Peyer's patch (tissue), 4 donors: ENCODE data around the gene AGAP1. TPM values are rescaled to one million over a fixed set of nuclear protein-coding genes. Genes with fewer than 3 reads are reported as not detected.
A peak's percentile ranks its signal among the peaks of the same experiment; 100 is the strongest.

Experiments
- DNase-seq, 3 donors: peaks; one replicate each; pipeline ENCODE4 v3.0.0-alpha.2; 2017 to 2019
- H3K27ac ChIP-seq, 4 donors: fragments of 200-600 bp; sonication (generic); one replicate each; pipeline ENCODE4 v1.5.1; 2016 to 2019
- H3K27me3 ChIP-seq, 2 donors: fragments of 200-600 bp; sonication (generic); one replicate each; pipeline ENCODE4 v1.5.1; 2019
- H3K36me3 ChIP-seq, 3 donors: fragments of 200-600 bp; sonication (generic); one replicate each; pipeline ENCODE4 v1.5.1; 2016 to 2019
- H3K4me1 ChIP-seq, 4 donors: fragments of 200-600 bp; sonication (generic); one replicate each; pipeline ENCODE4 v1.5.1; 2016 to 2019
- H3K4me3 ChIP-seq, 4 donors: fragments of 200-600 bp; sonication (generic); 1 replicate in 3 of 4; 2 replicates in 1 of 4; pipeline ENCODE4 v1.5.1; 2016 to 2019; ENCODE audit warnings: mild to moderate bottlenecking in 1 of 4
- H3K9me3 ChIP-seq, 4 donors: fragments of 200-600 bp; sonication (generic); one replicate each; pipeline ENCODE4 v1.5.1; 2016 to 2019; ENCODE audit warnings: mild to moderate bottlenecking in 1 of 4
- POLR2A ChIP-seq, 2 donors: fragments of 450-650 bp; IDR thresholded peaks; one replicate each; pipeline ENCODE4 v1.5.1; 2017; ENCODE audit warnings: antibody characterized with exemption in 2 of 2, mild to moderate bottlenecking in 2 of 2, moderate library complexity in 2 of 2
- total RNA-seq, 4 donors: library from RNA; depleted of rRNA; stranded (reverse); fragments of >200 nt; gene quantifications; one replicate each; pipeline ENCODE4 v1.1.0, GENCODE V29; 2016
- TF ChIP-seq, protein P1 (sequence below), 6 experiments: fragments of 450-650 bp in 4 of 6; fragments of 200-600 bp in 2 of 6; sonication (generic) in 1 of 6; IDR thresholded peaks; one replicate each; pipeline ENCODE4 v1.5.1; 2017 to 2019; ENCODE audit warnings: antibody characterized with exemption in 6 of 6, mild to moderate bottlenecking in 3 of 6, moderate library complexity in 1 of 6

AGAP1 gene
- total RNA-seq, 4 donors from 2014 or later: 55.7 to 79.1 (median 66.9) TPM

DNA sequence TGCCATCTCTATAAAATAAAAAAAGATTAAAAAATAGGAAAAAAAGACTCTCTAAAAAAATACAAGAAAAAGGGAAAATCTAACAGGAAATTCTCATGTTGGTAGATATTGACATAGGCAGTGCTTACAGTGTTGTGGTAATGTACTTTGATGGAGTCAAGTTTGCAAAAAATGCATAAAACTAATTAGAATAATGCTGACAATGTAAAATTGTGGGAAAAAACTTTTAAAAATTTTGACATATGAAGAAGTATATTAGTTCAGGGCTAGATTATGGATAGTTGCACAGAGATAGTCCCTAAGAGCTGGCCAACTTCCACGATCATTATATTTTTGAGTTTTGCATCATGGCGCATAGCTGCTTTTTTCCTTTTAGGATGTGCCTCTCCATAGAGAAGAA, 601.7 kb downstream of the AGAP1 start:
- no peaks in the 10 kb centered on the region for H3K9me3 ChIP-seq
- TF ChIP-seq, protein P1, sequence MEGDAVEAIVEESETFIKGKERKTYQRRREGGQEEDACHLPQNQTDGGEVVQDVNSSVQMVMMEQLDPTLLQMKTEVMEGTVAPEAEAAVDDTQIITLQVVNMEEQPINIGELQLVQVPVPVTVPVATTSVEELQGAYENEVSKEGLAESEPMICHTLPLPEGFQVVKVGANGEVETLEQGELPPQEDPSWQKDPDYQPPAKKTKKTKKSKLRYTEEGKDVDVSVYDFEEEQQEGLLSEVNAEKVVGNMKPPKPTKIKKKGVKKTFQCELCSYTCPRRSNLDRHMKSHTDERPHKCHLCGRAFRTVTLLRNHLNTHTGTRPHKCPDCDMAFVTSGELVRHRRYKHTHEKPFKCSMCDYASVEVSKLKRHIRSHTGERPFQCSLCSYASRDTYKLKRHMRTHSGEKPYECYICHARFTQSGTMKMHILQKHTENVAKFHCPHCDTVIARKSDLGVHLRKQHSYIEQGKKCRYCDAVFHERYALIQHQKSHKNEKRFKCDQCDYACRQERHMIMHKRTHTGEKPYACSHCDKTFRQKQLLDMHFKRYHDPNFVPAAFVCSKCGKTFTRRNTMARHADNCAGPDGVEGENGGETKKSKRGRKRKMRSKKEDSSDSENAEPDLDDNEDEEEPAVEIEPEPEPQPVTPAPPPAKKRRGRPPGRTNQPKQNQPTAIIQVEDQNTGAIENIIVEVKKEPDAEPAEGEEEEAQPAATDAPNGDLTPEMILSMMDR (IDR thresholded peaks at IDR 0.05): no peak
- TF ChIP-seq POLR2A (IDR thresholded peaks at IDR 0.05): no peak
- no peak overlapping the region for H3K27ac ChIP-seq
- H3K4me1 ChIP-seq: no peaks in the 10 kb centered on the region
- H3K4me3 ChIP-seq: no peak overlapping the region
- no peaks in the 10 kb centered on the region for H3K36me3 ChIP-seq
- no peaks in the 10 kb centered on the region for H3K27me3 ChIP-seq
- no peak for DNase-seq

DNA sequence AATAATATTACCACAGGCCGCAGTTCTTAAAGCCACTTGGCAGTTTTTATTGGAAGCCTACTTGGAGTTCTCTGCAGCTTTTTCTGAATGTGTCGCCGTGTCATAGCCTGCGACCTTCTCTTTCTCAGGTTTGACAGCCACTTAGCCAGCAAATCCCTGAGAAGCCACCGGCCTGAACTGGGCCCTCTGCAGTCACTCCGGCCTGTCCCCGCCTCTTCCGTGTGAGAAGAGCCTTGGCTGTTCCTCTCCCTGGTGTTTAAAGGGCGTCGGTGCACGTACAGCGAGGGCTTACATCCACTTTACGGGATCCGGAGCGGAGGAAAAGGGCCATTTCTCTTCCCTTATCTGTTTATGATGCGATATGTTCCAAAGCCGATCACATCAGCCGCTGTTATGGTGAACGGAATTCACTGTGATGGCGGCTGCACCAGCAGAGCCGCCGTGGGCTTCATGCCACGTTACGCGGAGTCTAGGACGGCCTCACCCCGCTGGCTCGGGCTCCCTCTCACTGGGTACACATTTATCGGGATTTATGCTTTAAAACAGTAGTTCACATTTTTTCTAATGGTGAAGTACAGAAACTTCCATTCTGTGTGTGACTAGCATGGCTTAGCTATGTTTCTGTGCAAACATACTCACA, 607.6 kb downstream of the AGAP1 start:
- Histone ChIP-seq H3K27me3 (no peaks in the 10 kb centered on the region), H3K4me1 (no peaks in the 10 kb centered on the region)
- DNase-seq: no peak

GRCh38 chr2:236102971-236103370, 609.1 kb downstream of the AGAP1 start:
- no peaks in the 10 kb centered on the region for H3K36me3 ChIP-seq
- DNase-seq: no peak
- no peaks in the 10 kb centered on the region for H3K27me3 ChIP-seq
- H3K9me3 ChIP-seq: no peaks in the 10 kb centered on the region
- no peak overlapping the region for H3K27ac ChIP-seq
- H3K4me1 ChIP-seq: no peaks in the 10 kb centered on the region
- TF ChIP-seq, protein P1 (IDR thresholded peaks at IDR 0.05): no peak
- TF ChIP-seq POLR2A (IDR thresholded peaks at IDR 0.05): no peak
- H3K4me3 ChIP-seq: no peak overlapping the region

More for the DNA sequence above, 607.6 kb downstream of the AGAP1 start:
- H3K36me3 ChIP-seq: no peaks in the 10 kb centered on the region
- no peak overlapping the region for H3K4me3 ChIP-seq
- H3K9me3 ChIP-seq: no peaks in the 10 kb centered on the region
- H3K27ac ChIP-seq: no peak overlapping the region
- TF ChIP-seq, protein P1 (IDR thresholded peaks at IDR 0.05): no peak
- TF ChIP-seq POLR2A (IDR thresholded peaks at IDR 0.05): no peak

DNA sequence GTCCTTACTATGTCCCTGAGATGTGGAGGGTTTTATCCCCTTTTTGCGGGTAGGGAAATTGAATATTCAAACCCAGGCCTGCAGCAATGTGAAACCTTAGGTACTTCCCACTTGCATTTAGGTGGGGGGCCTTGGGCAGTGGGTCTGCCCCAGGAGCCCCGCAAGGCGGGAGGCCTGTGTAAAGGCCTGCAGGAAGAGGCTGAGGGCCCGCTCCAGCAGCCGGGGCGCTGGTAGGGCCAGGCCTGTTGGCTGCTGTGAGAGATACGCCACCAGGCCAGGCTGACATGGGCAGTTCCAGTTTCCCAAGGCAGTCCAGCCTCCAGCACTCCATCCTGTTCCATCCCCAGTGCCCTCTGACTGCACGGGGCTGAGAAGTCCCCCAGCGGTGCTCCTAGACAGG, 610.1 kb downstream of the AGAP1 start:
- no peak for DNase-seq

GRCh38 chr2:236105955-236106607, 612.2 kb downstream of the AGAP1 start:
- TF ChIP-seq POLR2A (IDR thresholded peaks at IDR 0.05): no peak
- TF ChIP-seq, protein P1 (IDR thresholded peaks at IDR 0.05): no peak
- Histone ChIP-seq H3K9me3 (no peaks in the 10 kb centered on the region), H3K4me3 (no peak overlapping the region), H3K4me1 (no peaks in the 10 kb centered on the region), H3K36me3 (no peaks in the 10 kb centered on the region), H3K27me3 (no peaks in the 10 kb centered on the region), H3K27ac (no peak overlapping the region)
- peak in 1 of 3 donors; percentile 29 for DNase-seq

More for the DNA sequence above, 610.1 kb downstream of the AGAP1 start:
- Histone ChIP-seq H3K9me3 (no peaks in the 10 kb centered on the region), H3K27me3 (no peaks in the 10 kb centered on the region), H3K4me1 (no peaks in the 10 kb centered on the region), H3K4me3 (no peak overlapping the region), H3K27ac (no peak overlapping the region), H3K36me3 (no peaks in the 10 kb centered on the region)
- no peak for TF ChIP-seq POLR2A (IDR thresholded peaks at IDR 0.05)
- TF ChIP-seq, protein P1 (IDR thresholded peaks at IDR 0.05): no peak
